ENCODE measurements around the gene DOC2A.
"Not testable (repeated sequence)": the region's sequence is repeated elsewhere in the genome, so short reads cannot be mapped to it uniquely, and the experiment has no call there.

The DOC2A gene

GRCh38 chr16:30010844-30011713 lies at the start of gene DOC2A:
TSS of gene DOC2A (minus strand) at chr16:30011027. CDS start at chr16:30010222, 805 bp downstream.
- peak; percentile 41 for DNase-seq

- no peak for DNase-seq
These were observed 49.5 kb upstream of the DOC2A start for GRCh38 chr16:30060346-30060745.

- no peak for DNase-seq
These were observed 44.2 kb upstream of the DOC2A start for GRCh38 chr16:30054959-30055553.

GRCh38 chr16:30054451-30054850 lies 43.6 kb upstream of the DOC2A start:
- DNase-seq: no peak

- DNase-seq: no peak
These were observed 42.7 kb upstream of the DOC2A start for GRCh38 chr16:30053376-30054015.

- DNase-seq: peak; percentile 90
These were observed 42.0 kb upstream of the DOC2A start for GRCh38 chr16:30052671-30053372.

- no peak for DNase-seq
These were observed 40.7 kb upstream of the DOC2A start for GRCh38 chr16:30051518-30051917.

GRCh38 chr16:30049871-30050270 lies 39.0 kb upstream of the DOC2A start:
- no peak for DNase-seq

- DNase-seq: no peak
These were observed 35.8 kb upstream of the DOC2A start for GRCh38 chr16:30046588-30046987.

GRCh38 chr16:30046178-30046577 lies 35.4 kb upstream of the DOC2A start:
- no peak for DNase-seq

GRCh38 chr16:30041841-30042240 lies 31.0 kb upstream of the DOC2A start:
- no peak for DNase-seq

GRCh38 chr16:30040690-30041089 lies 29.9 kb upstream of the DOC2A start:
- DNase-seq: not testable (repeated sequence)

- no peak for DNase-seq
These were observed 29.4 kb upstream of the DOC2A start for GRCh38 chr16:30040221-30040620.

- DNase-seq: no peak
These were observed 22.4 kb upstream of the DOC2A start for GRCh38 chr16:30033270-30033669.

GRCh38 chr16:30032083-30032819 lies 21.4 kb upstream of the DOC2A start:
- DNase-seq: peak; percentile 81

GRCh38 chr16:30031477-30031918 lies 20.7 kb upstream of the DOC2A start:
- no peak for DNase-seq

- peak; percentile 22 for DNase-seq
These were observed 20.1 kb upstream of the DOC2A start, which contains the start of gene TLCD3B for GRCh38 chr16:30030841-30031413. TSS of gene TLCD3B (minus strand) at chr16:30031271. CDS start at chr16:30030527, 744 bp downstream.

- no peak for DNase-seq
These were observed 19.3 kb upstream of the DOC2A start for GRCh38 chr16:30030011-30030685.

- DNase-seq: no peak
These were observed 17.7 kb upstream of the DOC2A start for GRCh38 chr16:30028438-30029076.

- DNase-seq: no peak
These were observed 17.0 kb upstream of the DOC2A start for GRCh38 chr16:30027588-30028437.

Measured in NCI-H1092 (cell line).